Measurements from ENCODE around the gene HVCN1.
"Not testable (repeated sequence)": the region's sequence is repeated elsewhere in the genome, so short reads cannot be mapped to it uniquely, and the experiment has no call there.

HVCN1 gene

GRCh38 chr12:110688446-110689280 is at the start of gene HVCN1:
TSS of gene HVCN1 (minus strand) at chr12:110689115. CDS start at chr12:110683245, 5,870 bp downstream.
- TF ChIP-seq CTCF (conservative IDR thresholded peaks at IDR 0.05; ENCODE audit: low read depth, low read length), result no peak
- no peak for DNase-seq (ENCODE audit: low read depth)

GRCh38 chr12:110737532-110737931 is 48.6 kb upstream of the HVCN1 start:
- TF ChIP-seq CTCF (conservative IDR thresholded peaks at IDR 0.05; ENCODE audit: low read depth, low read length), result no peak
- H3K4me3 ChIP-seq (ENCODE audit: low read length), result no peak overlapping the region
- no peak for DNase-seq (ENCODE audit: low read depth)

More at GRCh38 chr12:110688446-110689280, at the start of gene HVCN1:
- H3K4me3 ChIP-seq (ENCODE audit: low read length), result peak within 1 kb of the TSS; percentile 52

GRCh38 chr12:110737016-110737415 is 48.1 kb upstream of the HVCN1 start:
- H3K4me3 ChIP-seq (ENCODE audit: low read length), result not testable (repeated sequence)

GRCh38 chr12:110733900-110734299 is 45.0 kb upstream of the HVCN1 start:
- no peak for DNase-seq (ENCODE audit: low read depth)
- TF ChIP-seq CTCF (conservative IDR thresholded peaks at IDR 0.05; ENCODE audit: low read depth, low read length), result no peak
- H3K4me3 ChIP-seq (ENCODE audit: low read length), result no peak overlapping the region

More at GRCh38 chr12:110737016-110737415, 48.1 kb upstream of the HVCN1 start:
- not testable (repeated sequence) for DNase-seq (ENCODE audit: low read depth)

- TF ChIP-seq CTCF (conservative IDR thresholded peaks at IDR 0.05; ENCODE audit: low read depth, low read length), result no peak
- H3K4me3 ChIP-seq (ENCODE audit: low read length), result no peak overlapping the region
- DNase-seq (ENCODE audit: low read depth), result no peak
Observed at GRCh38 chr12:110733089-110733715, 44.3 kb upstream of the HVCN1 start.

- DNase-seq (ENCODE audit: low read depth), result no peak
- no peak for TF ChIP-seq CTCF (conservative IDR thresholded peaks at IDR 0.05; ENCODE audit: low read depth, low read length)
Observed at GRCh38 chr12:110732572-110732971, 43.7 kb upstream of the HVCN1 start.

GRCh38 chr12:110731479-110731878 is 42.6 kb upstream of the HVCN1 start:
- no peak for DNase-seq (ENCODE audit: low read depth)
- no peak overlapping the region for H3K4me3 ChIP-seq (ENCODE audit: low read length)
- TF ChIP-seq CTCF (conservative IDR thresholded peaks at IDR 0.05; ENCODE audit: low read depth, low read length), result no peak

More at GRCh38 chr12:110732572-110732971, 43.7 kb upstream of the HVCN1 start:
- no peak overlapping the region for H3K4me3 ChIP-seq (ENCODE audit: low read length)
